ENCODE results near the gene HMG20B.

GRCh38 chr19:3572132-3572854 is 451 bp upstream of the HMG20B start:
- TF ChIP-seq CTCF (IDR thresholded peaks at IDR 0.05) (no peak), EZH2 (IDR thresholded peaks at IDR 0.05) (no peak), EZH2phosphoT487 (IDR thresholded peaks at IDR 0.05) (no peak)
